PFSK-1 (cell line): ENCODE measurements around the gene FMNL1.

ENCODE experiments used
- FOXP2 ChIP-seq: optimal IDR thresholded peaks from 2 replicates; pipeline ENCODE3; 2011; ENCODE audit warnings: borderline replicate concordance, control low read depth, inconsistent platforms; ENCODE audit not compliant: insufficient read depth; ENCODE audit errors: extremely low read length, extremely low read depth
- POLR2AphosphoS5 ChIP-seq: IDR thresholded peaks from 2 replicates; pipeline ENCODE4 v1.6.1; 2012; ENCODE audit warnings: low read depth, mild to moderate bottlenecking, control low read depth, low read length, moderate library complexity
- SIN3A ChIP-seq: IDR thresholded peaks from 2 replicates; pipeline ENCODE4 v1.6.1; 2012; ENCODE audit warnings: mild to moderate bottlenecking, low read length, moderate library complexity, borderline replicate concordance; ENCODE audit not compliant: insufficient read depth
- TAF1 ChIP-seq: IDR thresholded peaks from 2 replicates; pipeline ENCODE4 v1.6.1; 2012; ENCODE audit warnings: low read length, control low read depth, borderline replicate concordance; ENCODE audit not compliant: insufficient read depth
- TF ChIP-seq, protein P1 (sequence below), 2 experiments: IDR thresholded peaks; 2 replicates each; pipeline versions ENCODE4 v1.6.1 to v1.8.0; 2011 to 2012; ENCODE audit warnings: low read depth in 2 of 2, low read length in 2 of 2, control low read depth in 1 of 2, inconsistent platforms in 1 of 2, mild to moderate bottlenecking in 1 of 2, moderate library complexity in 1 of 2; ENCODE audit not compliant: insufficient read depth in 1 of 2

DNA sequence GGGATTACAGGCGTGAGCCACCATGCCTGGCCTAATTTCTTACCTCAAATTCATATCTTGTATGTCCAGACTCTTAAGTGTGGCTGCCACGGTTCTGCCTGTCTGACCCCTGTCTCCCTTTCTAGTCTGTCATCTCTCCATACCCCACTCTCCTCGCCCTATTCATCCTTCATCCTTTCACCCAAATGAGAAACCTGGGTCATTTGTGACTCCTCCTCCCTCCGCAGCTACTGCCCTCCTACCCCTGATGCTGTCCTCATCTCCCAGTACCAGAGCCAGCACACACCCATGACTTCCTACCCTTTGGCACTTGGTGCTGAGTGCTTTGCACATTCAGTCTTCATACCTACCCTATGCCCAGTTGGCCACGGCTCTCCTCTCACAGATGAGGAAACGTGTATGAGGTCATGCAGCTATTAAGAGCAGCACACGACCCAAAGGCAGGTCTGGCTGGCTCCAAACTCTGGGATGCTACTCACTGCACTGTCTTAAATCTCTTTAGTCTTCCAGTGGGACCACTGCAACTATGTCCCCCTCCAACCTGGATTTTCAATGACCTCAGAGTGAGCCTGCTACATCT lies 38.6 kb downstream of the FMNL1 start:
- TF ChIP-seq SIN3A = no peak
- TF ChIP-seq, protein P1, sequence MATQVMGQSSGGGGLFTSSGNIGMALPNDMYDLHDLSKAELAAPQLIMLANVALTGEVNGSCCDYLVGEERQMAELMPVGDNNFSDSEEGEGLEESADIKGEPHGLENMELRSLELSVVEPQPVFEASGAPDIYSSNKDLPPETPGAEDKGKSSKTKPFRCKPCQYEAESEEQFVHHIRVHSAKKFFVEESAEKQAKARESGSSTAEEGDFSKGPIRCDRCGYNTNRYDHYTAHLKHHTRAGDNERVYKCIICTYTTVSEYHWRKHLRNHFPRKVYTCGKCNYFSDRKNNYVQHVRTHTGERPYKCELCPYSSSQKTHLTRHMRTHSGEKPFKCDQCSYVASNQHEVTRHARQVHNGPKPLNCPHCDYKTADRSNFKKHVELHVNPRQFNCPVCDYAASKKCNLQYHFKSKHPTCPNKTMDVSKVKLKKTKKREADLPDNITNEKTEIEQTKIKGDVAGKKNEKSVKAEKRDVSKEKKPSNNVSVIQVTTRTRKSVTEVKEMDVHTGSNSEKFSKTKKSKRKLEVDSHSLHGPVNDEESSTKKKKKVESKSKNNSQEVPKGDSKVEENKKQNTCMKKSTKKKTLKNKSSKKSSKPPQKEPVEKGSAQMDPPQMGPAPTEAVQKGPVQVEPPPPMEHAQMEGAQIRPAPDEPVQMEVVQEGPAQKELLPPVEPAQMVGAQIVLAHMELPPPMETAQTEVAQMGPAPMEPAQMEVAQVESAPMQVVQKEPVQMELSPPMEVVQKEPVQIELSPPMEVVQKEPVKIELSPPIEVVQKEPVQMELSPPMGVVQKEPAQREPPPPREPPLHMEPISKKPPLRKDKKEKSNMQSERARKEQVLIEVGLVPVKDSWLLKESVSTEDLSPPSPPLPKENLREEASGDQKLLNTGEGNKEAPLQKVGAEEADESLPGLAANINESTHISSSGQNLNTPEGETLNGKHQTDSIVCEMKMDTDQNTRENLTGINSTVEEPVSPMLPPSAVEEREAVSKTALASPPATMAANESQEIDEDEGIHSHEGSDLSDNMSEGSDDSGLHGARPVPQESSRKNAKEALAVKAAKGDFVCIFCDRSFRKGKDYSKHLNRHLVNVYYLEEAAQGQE (IDR thresholded peaks at IDR 0.05; ENCODE audit: insufficient read depth in 1 of 2, low read depth in 2 of 2, low read length in 2 of 2) = no peak
- no peak for TF ChIP-seq POLR2AphosphoS5
- TF ChIP-seq TAF1 = no peak
- TF ChIP-seq FOXP2 = no peak
